T-helper 17 cell (primary cell): ENCODE measurements around the gene RNLS. TPM values are rescaled to one million over a fixed set of nuclear protein-coding genes. Genes with fewer than 3 reads are reported as not detected.
"Not testable (repeated sequence)": the region's sequence is repeated elsewhere in the genome, so short reads cannot be mapped to it uniquely, and the experiment has no call there.

Experiments used
- ATAC-seq: fragments of 150-1000 bp; cut with Tn5 transposase; 2 replicates; pipeline ENCODE4 v1.10.0; 2021; ENCODE audit warnings: mild to moderate bottlenecking, moderate library complexity
- DNase-seq, 3 donors: peaks; one replicate each; pipeline versions ENCODE4 v3.0.0 to v3.0.0-alpha.2; 2020 to 2021
- H3K9me3 ChIP-seq: one replicate; pipeline ENCODE4 v1.7.0; 2013; ENCODE audit warnings: low read length, mild to moderate bottlenecking; ENCODE audit not compliant: control insufficient read depth, poor library complexity, severe bottlenecking
- H3K27ac Mint-ChIP-seq: one replicate; pipeline ENCODE4 v1.8.0; 2022; ENCODE audit warnings: mild to moderate bottlenecking, moderate library complexity, mixed read lengths
- H3K27me3 Mint-ChIP-seq: one replicate; pipeline ENCODE4 v1.8.0; 2022; ENCODE audit warnings: mixed read lengths
- H3K36me3 Mint-ChIP-seq: one replicate; pipeline ENCODE4 v1.8.0; 2022; ENCODE audit warnings: low read depth, mixed read lengths
- H3K4me1 Mint-ChIP-seq: one replicate; pipeline ENCODE4 v1.8.0; 2022; ENCODE audit warnings: mild to moderate bottlenecking, mixed read lengths
- H3K4me3 Mint-ChIP-seq: one replicate; pipeline ENCODE4 v1.8.0; 2022; ENCODE audit warnings: mild to moderate bottlenecking, moderate library complexity, mixed read lengths
- total RNA-seq, 4 donors: library from RNA in 2 of 4; stranded (reverse) in 2 of 4; gene quantifications; one replicate each; pipeline ENCODE4 v1.2.3 and lab custom pipeline; 2022 to 2026

The RNLS gene
- total RNA-seq, 2 donors from 2014 or later = 1.8 to 4.6 TPM

- no peaks in the 10 kb centered on the region for H3K9me3 ChIP-seq
- H3K4me3 Mint-ChIP-seq = no peak overlapping the region
- no peaks in the 10 kb centered on the region for H3K27me3 Mint-ChIP-seq
- DNase-seq (no peak), ATAC-seq (no peak)
- H3K27ac Mint-ChIP-seq = no peak overlapping the region
- peaks cover 12% of the 10 kb centered on the region for H3K4me1 Mint-ChIP-seq
- peaks cover 5% of the 10 kb centered on the region for H3K36me3 Mint-ChIP-seq
These were observed 83.3 kb downstream of the RNLS start for GRCh38 chr10:88499569-88500470.

- no peak overlapping the region for H3K4me3 Mint-ChIP-seq
- ATAC-seq (no peak), DNase-seq (no peak)
- H3K36me3 Mint-ChIP-seq = peaks cover 5% of the 10 kb centered on the region
- H3K27ac Mint-ChIP-seq = no peak overlapping the region
- H3K4me1 Mint-ChIP-seq = peaks cover 12% of the 10 kb centered on the region
- no peaks in the 10 kb centered on the region for H3K27me3 Mint-ChIP-seq
- H3K9me3 ChIP-seq = no peaks in the 10 kb centered on the region
These were observed 85.2 kb downstream of the RNLS start for GRCh38 chr10:88497913-88498312.

GRCh38 chr10:88494537-88494936 is 88.6 kb downstream of the RNLS start:
- no peak for ATAC-seq
- Mint-ChIP-seq H3K4me1 (peaks cover 12% of the 10 kb centered on the region), H3K4me3 (no peak overlapping the region), H3K36me3 (peaks cover 5% of the 10 kb centered on the region), H3K27ac (no peak overlapping the region), H3K27me3 (no peaks in the 10 kb centered on the region)
- DNase-seq = no peak
- H3K9me3 ChIP-seq = no peaks in the 10 kb centered on the region

- Mint-ChIP-seq H3K4me1 (peaks cover 12% of the 10 kb centered on the region), H3K36me3 (peaks cover 5% of the 10 kb centered on the region), H3K4me3 (no peak overlapping the region), H3K27ac (no peak overlapping the region), H3K27me3 (no peaks in the 10 kb centered on the region)
- DNase-seq (no peak), ATAC-seq (no peak)
- no peaks in the 10 kb centered on the region for H3K9me3 ChIP-seq
These were observed 89.2 kb downstream of the RNLS start for GRCh38 chr10:88493691-88494483.

GRCh38 chr10:88491314-88491713 is 91.8 kb downstream of the RNLS start:
- H3K9me3 ChIP-seq = no peaks in the 10 kb centered on the region
- Mint-ChIP-seq H3K27me3 (no peaks in the 10 kb centered on the region), H3K4me3 (no peak overlapping the region), H3K4me1 (peaks cover 3% of the 10 kb centered on the region), H3K36me3 (peaks cover 5% of the 10 kb centered on the region), H3K27ac (no peak overlapping the region)
- DNase-seq = no peak
- ATAC-seq = no peak

- H3K9me3 ChIP-seq = no peaks in the 10 kb centered on the region
- DNase-seq (no peak), ATAC-seq (no peak)
- Mint-ChIP-seq H3K36me3 (peaks cover 1% of the 10 kb centered on the region), H3K27me3 (no peaks in the 10 kb centered on the region), H3K27ac (no peak overlapping the region), H3K4me1 (no peaks in the 10 kb centered on the region), H3K4me3 (no peak overlapping the region)
These were observed 92.7 kb downstream of the RNLS start for GRCh38 chr10:88490231-88490980.

- H3K27ac Mint-ChIP-seq = no peak overlapping the region
- no peaks in the 10 kb centered on the region for H3K4me1 Mint-ChIP-seq
- H3K27me3 Mint-ChIP-seq = no peaks in the 10 kb centered on the region
- no peaks in the 10 kb centered on the region for H3K9me3 ChIP-seq
- ATAC-seq = no peak
- no peak for DNase-seq
- H3K4me3 Mint-ChIP-seq = no peak overlapping the region
- no peaks in the 10 kb centered on the region for H3K36me3 Mint-ChIP-seq
These were observed 94.0 kb downstream of the RNLS start for GRCh38 chr10:88489107-88489506.

GRCh38 chr10:88486816-88487215 is 96.3 kb downstream of the RNLS start:
- DNase-seq, H3K36me3 Mint-ChIP-seq, ATAC-seq, H3K27me3 Mint-ChIP-seq, H3K27ac Mint-ChIP-seq, H3K4me3 Mint-ChIP-seq, H3K9me3 ChIP-seq, H3K4me1 Mint-ChIP-seq: not testable (repeated sequence)

GRCh38 chr10:88482220-88482619 is 100.9 kb downstream of the RNLS start:
- DNase-seq (no peak), ATAC-seq (no peak)
- Mint-ChIP-seq H3K4me1 (no peaks in the 10 kb centered on the region), H3K4me3 (no peak overlapping the region), H3K27ac (no peak overlapping the region), H3K27me3 (no peaks in the 10 kb centered on the region), H3K36me3 (peaks cover 2% of the 10 kb centered on the region)
- peaks cover 3% of the 10 kb centered on the region for H3K9me3 ChIP-seq

- Mint-ChIP-seq H3K27me3 (no peaks in the 10 kb centered on the region), H3K4me3 (no peak overlapping the region), H3K4me1 (no peaks in the 10 kb centered on the region), H3K36me3 (peaks cover 2% of the 10 kb centered on the region), H3K27ac (no peak overlapping the region)
- ATAC-seq = no peak
- peaks cover 3% of the 10 kb centered on the region for H3K9me3 ChIP-seq
- no peak for DNase-seq
These were observed 104.9 kb downstream of the RNLS start for GRCh38 chr10:88478256-88478655.

- H3K4me1 Mint-ChIP-seq = no peaks in the 10 kb centered on the region
- no peak overlapping the region for H3K4me3 Mint-ChIP-seq
- peaks cover 3% of the 10 kb centered on the region for H3K9me3 ChIP-seq
- DNase-seq (no peak), ATAC-seq (no peak)
- no peaks in the 10 kb centered on the region for H3K27me3 Mint-ChIP-seq
- H3K27ac Mint-ChIP-seq = no peak overlapping the region
- peaks cover 3% of the 10 kb centered on the region for H3K36me3 Mint-ChIP-seq
These were observed 105.6 kb downstream of the RNLS start for GRCh38 chr10:88477343-88478085.

GRCh38 chr10:88474884-88475844 is 108.0 kb downstream of the RNLS start:
- Mint-ChIP-seq H3K27ac (no peak overlapping the region), H3K4me3 (no peak overlapping the region), H3K36me3 (peaks cover 4% of the 10 kb centered on the region), H3K4me1 (no peaks in the 10 kb centered on the region), H3K27me3 (no peaks in the 10 kb centered on the region)
- ATAC-seq = no peak
- DNase-seq = no peak
- no peaks in the 10 kb centered on the region for H3K9me3 ChIP-seq
